K562 (cell line): ENCODE measurements around the gene SPRED2. TPM values are rescaled to one million over a fixed set of nuclear protein-coding genes. Genes with fewer than 3 reads are reported as not detected.

Experiments
- EGR1 ChIP-seq: fragments of 450-650 bp; conservative IDR thresholded peaks from 2 replicates; pipeline ENCODE4 v1.6.1; 2017; ENCODE audit warnings: mild to moderate bottlenecking
- GABPB1 ChIP-seq: sonication (generic); formaldehyde crosslinking; IDR thresholded peaks from 2 replicates; pipeline ENCODE4 v1.8.0; 2022; ENCODE audit warnings: mild to moderate bottlenecking, missing genetic modification reagents
- GATAD2A ChIP-seq: fragments of 450-650 bp; IDR thresholded peaks from 2 replicates; pipeline ENCODE4 v1.6.1; 2017
- HNRNPK ChIP-seq: fragments of 200-400 bp; formaldehyde crosslinking; IDR thresholded peaks from one replicate; pipeline ENCODE4 v1.6.1; 2018; ENCODE audit warnings: mild to moderate bottlenecking, low read depth, low read length; ENCODE audit not compliant: poor library complexity, severe bottlenecking
- MITF ChIP-seq: IDR thresholded peaks from 2 replicates; pipeline ENCODE4 v1.6.1; 2014; ENCODE audit warnings: antibody characterized with exemption
- RBM14 ChIP-seq: fragments of 200-400 bp; formaldehyde crosslinking; IDR thresholded peaks from 2 replicates; pipeline ENCODE4 v1.6.1; 2018; ENCODE audit warnings: low read depth, mild to moderate bottlenecking, low read length, moderate library complexity, borderline replicate concordance; ENCODE audit not compliant: insufficient read depth
- WHSC1 ChIP-seq: IDR thresholded peaks from one replicate; pipeline ENCODE4 v1.6.1; 2012; ENCODE audit warnings: low read length, control low read depth, inconsistent platforms
- XRCC5 ChIP-seq: fragments of 200-400 bp; formaldehyde crosslinking; IDR thresholded peaks from 2 replicates; pipeline ENCODE4 v1.6.1; 2017; ENCODE audit warnings: low read depth, mild to moderate bottlenecking, low read length
- ZNF174 ChIP-seq: fragments of 250-450 bp; sonication (Bioruptor Pico); IDR thresholded peaks from 2 replicates; pipeline ENCODE4 v1.4.0; 2020; ENCODE audit warnings: mild to moderate bottlenecking
- ZNF408 ChIP-seq: fragments of 250-450 bp; sonication (Bioruptor Pico); IDR thresholded peaks from 2 replicates; pipeline ENCODE4 v1.4.0; 2020; ENCODE audit warnings: low read depth, mild to moderate bottlenecking, moderate library complexity
- ZNF79 ChIP-seq: fragments of 250-450 bp; sonication (Bioruptor Pico); IDR thresholded peaks from 2 replicates; pipeline ENCODE4 v1.4.0; 2020; ENCODE audit warnings: low read depth, mild to moderate bottlenecking, moderate library complexity
- polyA plus RNA-seq, 8 experiments: library from polyadenylated mRNA; depleted of rRNA in 4 of 8; stranded (reverse) in 5 of 8; unstranded in 3 of 8; fragments of >200 nt; fragmentation: Nextera tagmentation in 2 of 8; fragmentation: Illumina TruSeq in 1 of 8; extraction: Ambion mirVana in 2 of 8; extraction: Trizol in 1 of 8; gene quantifications; 2 replicates each; pipeline versions ENCODE4 v1.2.1 to v1.2.3, GENCODE V29; 2011 to 2014; ENCODE audit warnings: inconsistent platforms in 1 of 8, missing spikeins in 1 of 8
- total RNA-seq, 7 experiments: library from RNA; depleted of rRNA in 6 of 7; stranded (reverse); fragments of >200 nt in 6 of 7; fragmentation: Illumina TruSeq in 2 of 7; extraction: Trizol in 2 of 7; gene quantifications; 2 replicates each; pipeline versions ENCODE4 v1.2.1 to v1.2.3, GENCODE V29; 2011 to 2021; ENCODE audit warnings: low replicate concordance in 1 of 7
- TF ChIP-seq, protein P1 (sequence below): sonication (generic); formaldehyde crosslinking; IDR thresholded peaks from 2 replicates; pipeline ENCODE4 v1.8.1; 2023; ENCODE audit warnings: mild to moderate bottlenecking, missing genetic modification reagents
- TF ChIP-seq, protein P2 (sequence below): fragments of 250-450 bp; sonication (Bioruptor Pico); IDR thresholded peaks from 2 replicates; pipeline ENCODE4 v1.8.0; 2022; ENCODE audit warnings: moderate library complexity, mild to moderate bottlenecking, inconsistent platforms
- TF ChIP-seq, protein P3 (sequence below), 2 experiments: IDR thresholded peaks; 2 replicates each; pipeline ENCODE4 v1.6.1; 2012; ENCODE audit warnings: improper control_type of control experiment in 2 of 2, low read depth in 2 of 2, low read length in 2 of 2, borderline replicate concordance in 1 of 2
- TF ChIP-seq, protein P4 (sequence below): sonication (generic); formaldehyde crosslinking; IDR thresholded peaks from 2 replicates; pipeline ENCODE4 v1.8.1; 2023; ENCODE audit warnings: missing genetic modification reagents, mild to moderate bottlenecking, borderline replicate concordance

SPRED2 gene
- total and polyA plus RNA-seq, 9 of the 15 experiments (the other 6 are each of a cell fraction or from before 2014, with no cell fraction given) = 4.6 to 50.8 (median 14.1) TPM

GRCh38 chr2:65382776-65383357 is 49.5 kb downstream of the SPRED2 start (continued):
- TF ChIP-seq MITF (0 out of 2 replicates have a peak, but pooled peaks have one; percentile 42), ZNF174 (CRISPR knock-in tag) (no peak), WHSC1 (no peak), HNRNPK (no peak), EGR1 (peak; percentile 99), GABPB1 (CRISPR knock-in tag) (no peak), ZNF79 (CRISPR knock-in tag) (no peak), ZNF408 (CRISPR knock-in tag) (no peak), XRCC5 (no peak), GATAD2A (no peak), RBM14 (no peak)
- TF ChIP-seq, protein P1, sequence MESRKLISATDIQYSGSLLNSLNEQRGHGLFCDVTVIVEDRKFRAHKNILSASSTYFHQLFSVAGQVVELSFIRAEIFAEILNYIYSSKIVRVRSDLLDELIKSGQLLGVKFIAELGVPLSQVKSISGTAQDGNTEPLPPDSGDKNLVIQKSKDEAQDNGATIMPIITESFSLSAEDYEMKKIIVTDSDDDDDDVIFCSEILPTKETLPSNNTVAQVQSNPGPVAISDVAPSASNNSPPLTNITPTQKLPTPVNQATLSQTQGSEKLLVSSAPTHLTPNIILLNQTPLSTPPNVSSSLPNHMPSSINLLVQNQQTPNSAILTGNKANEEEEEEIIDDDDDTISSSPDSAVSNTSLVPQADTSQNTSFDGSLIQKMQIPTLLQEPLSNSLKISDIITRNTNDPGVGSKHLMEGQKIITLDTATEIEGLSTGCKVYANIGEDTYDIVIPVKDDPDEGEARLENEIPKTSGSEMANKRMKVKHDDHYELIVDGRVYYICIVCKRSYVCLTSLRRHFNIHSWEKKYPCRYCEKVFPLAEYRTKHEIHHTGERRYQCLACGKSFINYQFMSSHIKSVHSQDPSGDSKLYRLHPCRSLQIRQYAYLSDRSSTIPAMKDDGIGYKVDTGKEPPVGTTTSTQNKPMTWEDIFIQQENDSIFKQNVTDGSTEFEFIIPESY (CRISPR knock-in tag) = peak; percentile 69; the same call in 1 of the 2 replicates
- TF ChIP-seq, protein P2, sequence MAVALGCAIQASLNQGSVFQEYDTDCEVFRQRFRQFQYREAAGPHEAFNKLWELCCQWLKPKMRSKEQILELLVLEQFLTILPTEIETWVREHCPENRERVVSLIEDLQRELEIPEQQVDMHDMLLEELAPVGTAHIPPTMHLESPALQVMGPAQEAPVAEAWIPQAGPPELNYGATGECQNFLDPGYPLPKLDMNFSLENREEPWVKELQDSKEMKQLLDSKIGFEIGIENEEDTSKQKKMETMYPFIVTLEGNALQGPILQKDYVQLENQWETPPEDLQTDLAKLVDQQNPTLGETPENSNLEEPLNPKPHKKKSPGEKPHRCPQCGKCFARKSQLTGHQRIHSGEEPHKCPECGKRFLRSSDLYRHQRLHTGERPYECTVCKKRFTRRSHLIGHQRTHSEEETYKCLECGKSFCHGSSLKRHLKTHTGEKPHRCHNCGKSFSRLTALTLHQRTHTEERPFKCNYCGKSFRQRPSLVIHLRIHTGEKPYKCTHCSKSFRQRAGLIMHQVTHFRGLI (CRISPR knock-in tag) = no peak
- TF ChIP-seq, protein P3, sequence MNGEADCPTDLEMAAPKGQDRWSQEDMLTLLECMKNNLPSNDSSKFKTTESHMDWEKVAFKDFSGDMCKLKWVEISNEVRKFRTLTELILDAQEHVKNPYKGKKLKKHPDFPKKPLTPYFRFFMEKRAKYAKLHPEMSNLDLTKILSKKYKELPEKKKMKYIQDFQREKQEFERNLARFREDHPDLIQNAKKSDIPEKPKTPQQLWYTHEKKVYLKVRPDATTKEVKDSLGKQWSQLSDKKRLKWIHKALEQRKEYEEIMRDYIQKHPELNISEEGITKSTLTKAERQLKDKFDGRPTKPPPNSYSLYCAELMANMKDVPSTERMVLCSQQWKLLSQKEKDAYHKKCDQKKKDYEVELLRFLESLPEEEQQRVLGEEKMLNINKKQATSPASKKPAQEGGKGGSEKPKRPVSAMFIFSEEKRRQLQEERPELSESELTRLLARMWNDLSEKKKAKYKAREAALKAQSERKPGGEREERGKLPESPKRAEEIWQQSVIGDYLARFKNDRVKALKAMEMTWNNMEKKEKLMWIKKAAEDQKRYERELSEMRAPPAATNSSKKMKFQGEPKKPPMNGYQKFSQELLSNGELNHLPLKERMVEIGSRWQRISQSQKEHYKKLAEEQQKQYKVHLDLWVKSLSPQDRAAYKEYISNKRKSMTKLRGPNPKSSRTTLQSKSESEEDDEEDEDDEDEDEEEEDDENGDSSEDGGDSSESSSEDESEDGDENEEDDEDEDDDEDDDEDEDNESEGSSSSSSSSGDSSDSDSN (IDR thresholded peaks at IDR 0.05; ENCODE audit: borderline replicate concordance in 1 of 2, low read depth in 2 of 2, low read length in 2 of 2) = peak in 1 of 2 experiments; percentile 83; a peak in 2 of 4 replicates
- TF ChIP-seq, protein P4, sequence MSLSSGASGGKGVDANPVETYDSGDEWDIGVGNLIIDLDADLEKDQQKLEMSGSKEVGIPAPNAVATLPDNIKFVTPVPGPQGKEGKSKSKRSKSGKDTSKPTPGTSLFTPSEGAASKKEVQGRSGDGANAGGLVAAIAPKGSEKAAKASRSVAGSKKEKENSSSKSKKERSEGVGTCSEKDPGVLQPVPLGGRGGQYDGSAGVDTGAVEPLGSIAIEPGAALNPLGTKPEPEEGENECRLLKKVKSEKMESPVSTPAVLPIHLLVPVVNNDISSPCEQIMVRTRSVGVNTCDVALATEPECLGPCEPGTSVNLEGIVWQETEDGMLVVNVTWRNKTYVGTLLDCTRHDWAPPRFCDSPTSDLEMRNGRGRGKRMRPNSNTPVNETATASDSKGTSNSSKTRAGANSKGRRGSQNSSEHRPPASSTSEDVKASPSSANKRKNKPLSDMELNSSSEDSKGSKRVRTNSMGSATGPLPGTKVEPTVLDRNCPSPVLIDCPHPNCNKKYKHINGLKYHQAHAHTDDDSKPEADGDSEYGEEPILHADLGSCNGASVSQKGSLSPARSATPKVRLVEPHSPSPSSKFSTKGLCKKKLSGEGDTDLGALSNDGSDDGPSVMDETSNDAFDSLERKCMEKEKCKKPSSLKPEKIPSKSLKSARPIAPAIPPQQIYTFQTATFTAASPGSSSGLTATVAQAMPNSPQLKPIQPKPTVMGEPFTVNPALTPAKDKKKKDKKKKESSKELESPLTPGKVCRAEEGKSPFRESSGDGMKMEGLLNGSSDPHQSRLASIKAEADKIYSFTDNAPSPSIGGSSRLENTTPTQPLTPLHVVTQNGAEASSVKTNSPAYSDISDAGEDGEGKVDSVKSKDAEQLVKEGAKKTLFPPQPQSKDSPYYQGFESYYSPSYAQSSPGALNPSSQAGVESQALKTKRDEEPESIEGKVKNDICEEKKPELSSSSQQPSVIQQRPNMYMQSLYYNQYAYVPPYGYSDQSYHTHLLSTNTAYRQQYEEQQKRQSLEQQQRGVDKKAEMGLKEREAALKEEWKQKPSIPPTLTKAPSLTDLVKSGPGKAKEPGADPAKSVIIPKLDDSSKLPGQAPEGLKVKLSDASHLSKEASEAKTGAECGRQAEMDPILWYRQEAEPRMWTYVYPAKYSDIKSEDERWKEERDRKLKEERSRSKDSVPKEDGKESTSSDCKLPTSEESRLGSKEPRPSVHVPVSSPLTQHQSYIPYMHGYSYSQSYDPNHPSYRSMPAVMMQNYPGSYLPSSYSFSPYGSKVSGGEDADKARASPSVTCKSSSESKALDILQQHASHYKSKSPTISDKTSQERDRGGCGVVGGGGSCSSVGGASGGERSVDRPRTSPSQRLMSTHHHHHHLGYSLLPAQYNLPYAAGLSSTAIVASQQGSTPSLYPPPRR (CRISPR knock-in tag) = no peak
